ENCODE data around the gene COL23A1.

Gene COL23A1

DNA sequence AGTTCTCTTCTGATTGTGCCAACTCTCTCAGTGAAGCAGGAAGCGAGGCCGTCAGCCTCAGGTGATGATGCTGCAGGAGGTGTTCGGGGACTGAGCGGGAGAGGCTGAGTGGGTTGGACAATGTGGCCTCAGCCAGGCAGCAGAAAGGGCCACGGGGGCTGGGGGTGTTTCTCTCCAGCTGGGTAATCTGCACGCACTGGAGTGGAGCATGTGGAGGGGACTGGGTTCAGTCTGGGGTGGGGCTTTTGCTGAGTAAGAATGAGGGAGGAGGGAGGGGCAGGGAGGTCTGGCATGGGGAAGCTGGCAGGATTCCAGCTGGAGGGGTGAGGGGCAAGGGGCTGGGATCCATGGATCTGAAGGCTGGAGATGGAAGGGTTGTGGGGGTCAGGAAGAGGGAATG, 296.8 kb downstream of the COL23A1 start:
- in situ Hi-C loops (cut with MboI; ENCODE audit: low sequenced_read_pairs, unreplicated experiment), result loop anchor here (25.0 kb wide), 1 partner anchor 1194 kb away; no protein-coding TSS in a partner anchor

DNA sequence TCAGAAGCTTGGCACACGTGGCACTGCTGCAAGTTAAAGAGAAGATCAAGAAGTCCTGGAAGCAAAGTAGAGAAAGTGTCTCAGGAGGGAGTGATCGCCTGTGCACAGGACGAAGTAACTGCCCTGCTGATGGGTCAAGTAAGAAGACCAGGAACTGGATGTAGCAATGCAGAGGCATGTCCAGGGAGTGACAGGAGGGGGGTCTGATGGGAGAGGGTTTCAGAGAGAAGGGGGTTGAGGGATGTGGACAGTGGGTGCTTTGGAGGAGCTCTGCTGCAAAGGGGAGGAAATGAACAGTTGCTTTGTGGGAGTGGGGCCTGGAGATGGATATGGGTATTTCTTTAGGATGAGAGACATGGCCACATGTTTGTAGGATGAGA, 297.4 kb downstream of the COL23A1 start:
- TF ChIP-seq, protein P1, sequence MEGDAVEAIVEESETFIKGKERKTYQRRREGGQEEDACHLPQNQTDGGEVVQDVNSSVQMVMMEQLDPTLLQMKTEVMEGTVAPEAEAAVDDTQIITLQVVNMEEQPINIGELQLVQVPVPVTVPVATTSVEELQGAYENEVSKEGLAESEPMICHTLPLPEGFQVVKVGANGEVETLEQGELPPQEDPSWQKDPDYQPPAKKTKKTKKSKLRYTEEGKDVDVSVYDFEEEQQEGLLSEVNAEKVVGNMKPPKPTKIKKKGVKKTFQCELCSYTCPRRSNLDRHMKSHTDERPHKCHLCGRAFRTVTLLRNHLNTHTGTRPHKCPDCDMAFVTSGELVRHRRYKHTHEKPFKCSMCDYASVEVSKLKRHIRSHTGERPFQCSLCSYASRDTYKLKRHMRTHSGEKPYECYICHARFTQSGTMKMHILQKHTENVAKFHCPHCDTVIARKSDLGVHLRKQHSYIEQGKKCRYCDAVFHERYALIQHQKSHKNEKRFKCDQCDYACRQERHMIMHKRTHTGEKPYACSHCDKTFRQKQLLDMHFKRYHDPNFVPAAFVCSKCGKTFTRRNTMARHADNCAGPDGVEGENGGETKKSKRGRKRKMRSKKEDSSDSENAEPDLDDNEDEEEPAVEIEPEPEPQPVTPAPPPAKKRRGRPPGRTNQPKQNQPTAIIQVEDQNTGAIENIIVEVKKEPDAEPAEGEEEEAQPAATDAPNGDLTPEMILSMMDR (IDR thresholded peaks at IDR 0.05; ENCODE audit: borderline replicate concordance, control extremely low read depth, extremely low read depth, insufficient read depth, missing control alignments), result no peak
- in situ Hi-C loops (cut with MboI; ENCODE audit: low sequenced_read_pairs, unreplicated experiment), result loop anchor here (25.0 kb wide), 1 partner anchor 1194 kb away; no protein-coding TSS in a partner anchor
- DNase-seq (ENCODE audit: low spot score), result no peak

More for the DNA sequence above, 296.8 kb downstream of the COL23A1 start:
- DNase-seq (ENCODE audit: low spot score), result no peak
- TF ChIP-seq, protein P1 (IDR thresholded peaks at IDR 0.05; ENCODE audit: borderline replicate concordance, control extremely low read depth, extremely low read depth, insufficient read depth, missing control alignments), result no peak

DNA sequence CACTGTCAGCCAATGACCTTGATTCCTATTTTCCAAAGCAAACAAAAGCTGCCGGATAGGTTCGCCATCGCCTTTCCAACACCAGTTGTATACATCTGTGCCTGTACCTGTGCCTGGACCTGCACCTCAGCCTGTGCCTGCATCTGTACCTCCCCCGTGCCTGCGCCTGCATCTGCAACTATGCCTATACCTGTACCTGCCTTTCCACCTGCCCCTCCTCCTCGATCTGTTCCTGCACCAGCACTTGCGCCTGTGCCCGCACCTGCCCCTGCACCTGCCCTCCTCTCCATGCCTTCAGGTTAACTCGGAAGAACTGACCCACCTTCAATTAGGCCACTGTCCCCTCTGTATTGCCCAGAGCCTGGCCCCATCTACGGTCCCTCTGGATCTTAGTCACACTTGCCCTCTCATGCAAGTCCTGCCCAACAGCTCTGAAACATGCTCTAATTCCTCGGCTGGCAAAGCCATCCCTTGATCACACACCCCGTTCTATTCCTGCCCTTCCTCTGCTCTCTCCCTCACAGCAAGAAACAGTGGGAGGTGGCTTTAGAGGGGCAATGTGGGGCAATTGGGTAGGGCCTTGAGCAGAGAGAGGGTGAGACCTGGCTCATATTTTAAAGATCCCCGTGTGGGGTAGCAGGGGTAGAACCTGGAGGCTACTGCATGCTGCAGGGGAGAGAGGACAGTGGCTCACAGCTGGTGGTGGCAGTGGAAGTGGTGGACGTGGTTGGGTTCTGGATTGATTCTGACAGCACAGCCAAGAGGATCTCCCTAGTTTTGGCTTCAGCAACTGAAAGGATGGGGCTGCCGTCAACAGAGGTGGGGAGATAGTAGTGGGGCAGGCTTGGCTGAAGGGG, 298.0 kb downstream of the COL23A1 start:
- in situ Hi-C loops (cut with MboI; ENCODE audit: low sequenced_read_pairs, unreplicated experiment), result loop anchor here (25.0 kb wide), 1 partner anchor 1195 kb away; no protein-coding TSS in a partner anchor
- TF ChIP-seq, protein P1 (IDR thresholded peaks at IDR 0.05; ENCODE audit: borderline replicate concordance, control extremely low read depth, extremely low read depth, insufficient read depth, missing control alignments), result no peak
- DNase-seq (ENCODE audit: low spot score), result no peak

DNA sequence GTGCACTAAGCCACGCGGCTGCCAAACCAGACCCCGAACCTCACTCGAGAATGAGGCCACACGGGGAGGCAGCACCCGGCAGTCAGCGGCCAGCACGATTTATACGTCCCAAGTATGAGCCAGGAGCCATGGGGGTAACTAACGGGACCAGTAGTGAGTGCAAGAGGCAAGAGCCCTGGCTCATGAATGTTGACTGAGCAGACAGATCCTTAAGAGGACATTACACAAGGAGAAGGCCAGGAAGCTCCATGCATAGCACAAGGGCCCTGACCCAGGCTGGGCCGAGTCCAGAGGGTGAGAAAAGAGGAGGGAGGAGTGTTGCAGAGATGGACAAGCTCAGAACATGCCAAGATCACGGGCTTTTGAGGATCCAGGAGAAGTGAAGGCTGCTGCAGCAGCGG, 299.0 kb downstream of the COL23A1 start:
- DNase-seq (ENCODE audit: low spot score), result no peak
- in situ Hi-C loops (cut with MboI; ENCODE audit: low sequenced_read_pairs, unreplicated experiment), result loop anchor here (25.0 kb wide), 1 partner anchor 1196 kb away; no protein-coding TSS in a partner anchor
- TF ChIP-seq, protein P1 (IDR thresholded peaks at IDR 0.05; ENCODE audit: borderline replicate concordance, control extremely low read depth, extremely low read depth, insufficient read depth, missing control alignments), result no peak

DNA sequence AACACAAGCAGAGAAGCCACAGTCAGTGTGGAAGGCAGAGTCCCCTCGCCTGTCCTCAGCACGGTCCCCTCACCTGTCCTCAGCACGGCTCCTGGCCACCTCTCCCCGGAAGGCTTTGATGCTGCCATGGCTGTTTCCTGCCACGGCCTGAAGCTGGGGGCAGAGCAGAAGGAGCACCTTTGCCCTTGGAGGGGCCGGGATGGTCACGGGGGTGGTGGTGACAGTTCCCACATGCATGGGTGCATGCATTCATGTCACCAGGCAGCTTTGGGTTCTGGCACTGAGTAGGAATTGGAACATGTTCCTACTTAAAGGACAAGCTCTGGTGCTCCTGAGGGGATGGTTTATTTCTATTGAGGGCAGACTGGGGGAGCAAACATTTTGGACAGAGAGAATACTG, 299.8 kb downstream of the COL23A1 start:
- TF ChIP-seq, protein P1 (IDR thresholded peaks at IDR 0.05; ENCODE audit: borderline replicate concordance, control extremely low read depth, extremely low read depth, insufficient read depth, missing control alignments), result no peak
- in situ Hi-C loops (cut with MboI; ENCODE audit: low sequenced_read_pairs, unreplicated experiment), result loop anchor here (25.0 kb wide), 1 partner anchor 1197 kb away; no protein-coding TSS in a partner anchor

DNA sequence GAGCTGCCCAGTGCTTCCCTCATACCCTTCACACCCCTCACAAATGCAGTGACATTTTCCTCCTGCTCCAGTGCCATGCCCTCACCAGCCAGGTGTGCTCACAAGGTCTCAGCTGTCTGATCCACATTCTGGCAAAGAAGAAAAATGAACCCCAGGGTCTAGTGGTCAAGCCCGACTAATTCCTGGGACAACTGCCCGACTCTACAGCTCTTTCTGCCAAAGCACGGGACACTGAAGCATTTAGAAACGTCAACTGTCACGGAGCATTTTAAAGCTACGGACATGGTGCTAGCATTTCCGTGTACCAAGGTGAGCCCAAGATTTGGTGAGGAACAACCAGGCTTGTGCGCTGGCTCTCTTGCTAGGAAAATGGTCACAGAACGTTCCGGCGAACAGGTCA, 300.8 kb downstream of the COL23A1 start:
- no peak for DNase-seq (ENCODE audit: low spot score)
- TF ChIP-seq, protein P1 (IDR thresholded peaks at IDR 0.05; ENCODE audit: borderline replicate concordance, control extremely low read depth, extremely low read depth, insufficient read depth, missing control alignments), result no peak
- in situ Hi-C loops (cut with MboI; ENCODE audit: low sequenced_read_pairs, unreplicated experiment), result loop anchor here (10.0 to 25.0 kb wide), 2 partner anchors 265 to 1198 kb away; no protein-coding TSS in a partner anchor

More for the DNA sequence above, 299.8 kb downstream of the COL23A1 start:
- no peak for DNase-seq (ENCODE audit: low spot score)
